GM03348 (cell line): ENCODE data around the gene CYB5A.
A peak's percentile ranks its signal among the peaks of the same experiment; 100 is the strongest.

ENCODE experiments used
- DNase-seq: peaks from one replicate; pipeline ENCODE4 v3.0.0; 2012; ENCODE audit warnings: low spot score

The CYB5A gene

DNA sequence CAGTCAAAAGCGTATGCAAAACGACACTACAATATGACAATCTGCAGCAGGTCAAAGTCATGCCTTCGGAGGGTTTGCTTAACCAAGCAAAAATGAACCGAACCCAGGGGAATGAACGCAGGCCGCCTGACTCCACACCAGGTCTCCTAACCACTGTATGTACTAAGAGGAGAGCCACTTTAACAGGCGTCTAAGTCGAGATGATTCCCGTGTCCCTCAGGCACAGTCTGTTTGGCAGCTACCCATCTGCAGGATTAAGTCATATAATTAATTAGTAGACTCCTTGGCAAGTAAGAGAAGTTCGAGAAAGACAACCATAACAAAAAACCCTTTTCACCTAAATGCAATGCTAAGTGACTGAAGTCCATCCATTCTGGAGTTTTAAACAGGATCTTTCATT lies 15.2 kb downstream of the CYB5A start:
- DNase-seq, result no peak

DNA sequence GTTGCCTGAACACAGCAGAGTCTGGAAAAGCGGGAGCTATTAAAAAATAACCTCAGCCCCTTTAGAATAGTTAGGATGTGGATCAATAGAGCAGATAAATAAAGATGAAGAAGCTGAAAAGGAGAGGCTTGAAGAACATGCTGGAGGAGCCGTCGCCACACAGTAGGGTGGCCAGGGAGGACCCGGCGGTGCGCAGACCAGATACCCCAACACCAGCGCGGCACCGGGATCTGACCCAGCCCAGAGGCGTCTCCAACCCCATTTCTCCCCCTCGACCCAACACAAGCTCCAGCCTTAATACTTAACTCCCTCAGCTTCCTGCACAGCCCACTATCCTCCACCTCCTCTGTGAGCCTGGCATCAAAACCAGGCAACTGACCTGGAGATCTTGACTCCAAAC lies 16.0 kb downstream of the CYB5A start:
- DNase-seq, result no peak

DNA sequence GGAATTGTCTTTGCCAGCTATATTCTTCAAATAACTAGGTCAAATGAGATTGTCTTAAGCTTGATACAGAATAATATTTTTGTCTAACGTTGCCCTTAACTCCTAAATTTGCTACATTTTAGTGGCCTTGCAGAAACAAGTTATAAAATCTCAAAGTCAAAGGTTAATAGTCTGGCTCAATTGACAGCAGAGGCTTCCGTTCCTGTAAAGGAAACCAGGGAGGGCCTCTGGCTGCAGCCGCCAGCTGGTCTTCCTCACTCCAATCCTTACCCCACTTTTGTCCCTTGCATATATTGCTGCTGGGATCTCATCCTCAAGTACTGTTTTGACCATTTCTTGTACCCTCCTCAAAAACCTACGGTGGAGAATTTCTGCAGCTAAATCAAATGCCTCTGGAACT lies 17.1 kb downstream of the CYB5A start:
- no peak for DNase-seq

GRCh38 chr18:74273394-74273793 lies 18.4 kb downstream of the CYB5A start:
- no peak for DNase-seq

- no peak for DNase-seq
These were observed 20.1 kb downstream of the CYB5A start for GRCh38 chr18:74271635-74272034.

- DNase-seq, result no peak
These were observed 22.7 kb downstream of the CYB5A start for GRCh38 chr18:74268933-74269620.

- DNase-seq, result no peak
These were observed 23.6 kb downstream of the CYB5A start for GRCh38 chr18:74268175-74268574.

DNA sequence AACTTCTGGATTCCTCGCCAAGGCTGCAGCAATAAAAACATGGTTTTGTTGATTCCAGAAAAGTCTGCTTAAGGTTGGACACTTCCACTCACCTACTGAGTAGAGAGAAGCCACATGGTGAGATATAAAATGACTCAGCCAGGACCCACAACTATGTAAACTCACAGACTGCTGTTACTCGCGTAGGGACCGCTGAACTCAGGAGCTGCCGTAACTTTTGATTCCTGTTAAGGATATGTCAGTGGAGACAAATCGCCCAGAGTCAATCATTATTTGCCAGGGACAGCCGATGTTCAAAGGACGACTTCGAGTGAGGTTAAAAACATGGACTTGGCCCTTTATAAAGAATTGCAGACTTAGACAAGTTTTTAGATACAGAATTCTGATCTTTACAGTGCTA lies 25.6 kb downstream of the CYB5A start:
- DNase-seq, result no peak

DNA sequence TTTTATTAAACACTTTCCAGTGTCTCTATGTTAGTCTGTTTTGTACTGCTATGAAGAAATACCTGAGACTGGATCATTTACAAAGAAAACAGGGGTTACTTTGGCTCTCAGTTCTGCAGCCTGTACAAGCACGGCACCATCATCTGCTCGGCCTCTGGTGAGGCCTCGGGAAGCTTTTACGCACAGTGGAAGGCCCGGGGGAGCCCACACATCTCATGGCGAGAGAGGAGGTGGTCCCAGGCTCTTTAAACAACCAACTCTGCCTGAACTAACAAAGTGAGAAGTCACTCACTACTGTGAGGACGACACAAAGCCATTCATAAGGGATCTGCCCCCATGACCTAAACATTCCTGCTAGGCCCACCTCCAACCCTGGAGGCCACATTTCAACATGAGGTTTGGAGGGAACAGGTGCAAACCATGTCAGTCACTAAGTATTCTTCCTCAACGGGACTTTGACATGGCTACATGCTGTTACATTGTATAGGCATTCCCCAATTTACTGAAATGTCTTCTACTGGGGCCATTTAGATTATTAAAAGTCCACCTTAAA lies 26.1 kb downstream of the CYB5A start:
- no peak for DNase-seq

GRCh38 chr18:74264303-74265020 lies 27.3 kb downstream of the CYB5A start:
- no peak for DNase-seq

- no peak for DNase-seq
These were observed 30.6 kb downstream of the CYB5A start for GRCh38 chr18:74261053-74261713.

GRCh38 chr18:74259347-74259746 lies 32.4 kb downstream of the CYB5A start:
- no peak for DNase-seq

GRCh38 chr18:74257083-74257482 lies 34.7 kb downstream of the CYB5A start:
- DNase-seq, result no peak

DNA sequence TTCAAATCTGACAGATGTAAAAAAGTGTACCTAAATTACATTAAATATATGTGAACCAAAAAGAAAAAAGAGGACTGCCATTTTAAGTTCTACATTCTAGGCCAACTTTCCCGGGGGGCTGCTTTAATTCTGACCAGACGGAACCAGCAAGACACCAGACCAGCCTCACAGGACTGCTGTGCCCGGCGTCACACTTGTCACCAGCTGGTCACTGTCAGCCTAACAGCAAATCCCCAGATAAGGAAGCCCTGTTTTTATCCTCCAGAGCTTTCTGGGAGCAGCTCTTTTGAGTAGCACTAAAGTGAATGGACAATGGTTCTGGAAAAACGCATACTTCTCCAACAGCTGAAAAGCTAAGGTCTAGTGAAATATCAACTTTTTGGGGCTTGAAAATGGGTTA lies 35.6 kb downstream of the CYB5A start:
- DNase-seq, result no peak

DNA sequence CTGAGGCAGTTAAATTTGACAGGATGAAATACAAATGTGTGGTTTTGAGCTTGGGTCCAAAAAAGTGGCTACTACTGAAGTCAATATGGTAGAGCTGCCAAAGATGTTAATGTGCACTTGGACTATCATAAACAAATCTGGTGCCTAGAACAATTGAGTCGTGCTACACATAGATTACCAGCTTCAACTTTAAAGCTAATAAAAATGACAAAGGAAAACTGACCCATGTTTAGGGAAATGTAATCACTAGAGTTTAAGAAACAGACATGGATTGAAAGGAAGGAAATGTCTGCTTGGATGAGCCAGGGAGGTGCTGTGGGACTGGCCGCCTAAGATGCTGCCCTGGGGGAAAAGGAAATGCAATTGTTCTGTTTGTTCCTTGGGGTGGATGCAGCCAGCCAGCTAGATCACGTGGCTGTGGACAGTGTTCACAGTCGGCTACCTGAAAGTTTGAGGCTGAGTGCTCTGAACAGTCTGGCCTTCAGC lies 36.6 kb downstream of the CYB5A start:
- no peak for DNase-seq

- no peak for DNase-seq
These were observed 39.7 kb downstream of the CYB5A start for GRCh38 chr18:74252039-74252395.

DNA sequence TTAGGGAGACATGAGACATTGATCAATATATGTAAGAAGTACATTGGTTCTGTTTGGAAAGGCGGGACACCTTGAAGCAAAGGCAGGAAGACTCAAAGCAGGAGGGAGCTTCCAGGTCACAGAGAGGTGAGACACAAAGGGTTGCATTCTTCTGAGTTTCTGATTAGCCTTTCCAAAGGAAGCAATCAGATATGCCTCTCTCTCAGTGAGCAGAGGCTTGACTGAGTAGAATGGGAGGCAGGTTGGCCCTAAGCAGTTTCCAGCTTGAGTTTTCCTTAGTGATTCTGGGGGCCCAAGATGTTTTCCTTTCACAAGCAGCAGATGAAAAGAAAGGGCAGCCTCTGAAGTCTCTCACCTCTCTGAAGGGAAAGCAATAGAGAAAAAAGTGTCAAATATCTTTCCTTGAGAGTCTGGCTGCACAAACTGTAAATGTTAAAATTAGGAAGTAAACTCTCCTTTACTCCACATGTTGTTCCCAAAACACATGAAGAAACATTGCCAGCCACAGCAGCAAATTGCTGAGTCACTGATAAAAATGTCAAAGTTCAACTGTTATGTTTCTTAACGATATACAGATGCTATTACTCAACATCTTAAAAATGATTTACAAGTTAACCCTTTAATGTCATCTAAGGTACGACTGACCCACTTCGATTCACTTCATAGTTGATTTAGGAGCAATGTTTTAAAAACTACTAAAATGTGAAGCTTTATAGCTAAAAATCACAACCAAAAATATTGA lies 40.3 kb downstream of the CYB5A start:
- peak; percentile 56 for DNase-seq

DNA sequence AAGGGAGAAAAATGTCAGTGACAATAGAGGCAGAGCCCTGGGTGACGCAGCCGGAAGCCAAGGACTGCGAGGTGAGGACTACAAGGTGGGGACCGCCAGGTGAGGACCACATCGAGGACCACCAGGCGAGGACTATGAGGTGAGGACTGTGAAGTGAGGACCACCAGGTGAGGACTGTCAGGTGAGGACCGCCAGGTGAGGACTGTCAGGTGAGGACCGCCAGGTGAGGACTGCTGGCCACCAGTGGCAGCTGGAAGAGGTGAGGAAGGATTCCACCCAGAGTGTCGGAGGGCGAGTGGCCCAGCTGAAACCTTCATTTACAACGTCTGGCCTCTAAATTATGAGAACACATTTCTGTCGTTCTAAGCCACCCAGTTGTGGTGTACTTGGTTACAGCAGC lies 41.6 kb downstream of the CYB5A start:
- no peak for DNase-seq

DNA sequence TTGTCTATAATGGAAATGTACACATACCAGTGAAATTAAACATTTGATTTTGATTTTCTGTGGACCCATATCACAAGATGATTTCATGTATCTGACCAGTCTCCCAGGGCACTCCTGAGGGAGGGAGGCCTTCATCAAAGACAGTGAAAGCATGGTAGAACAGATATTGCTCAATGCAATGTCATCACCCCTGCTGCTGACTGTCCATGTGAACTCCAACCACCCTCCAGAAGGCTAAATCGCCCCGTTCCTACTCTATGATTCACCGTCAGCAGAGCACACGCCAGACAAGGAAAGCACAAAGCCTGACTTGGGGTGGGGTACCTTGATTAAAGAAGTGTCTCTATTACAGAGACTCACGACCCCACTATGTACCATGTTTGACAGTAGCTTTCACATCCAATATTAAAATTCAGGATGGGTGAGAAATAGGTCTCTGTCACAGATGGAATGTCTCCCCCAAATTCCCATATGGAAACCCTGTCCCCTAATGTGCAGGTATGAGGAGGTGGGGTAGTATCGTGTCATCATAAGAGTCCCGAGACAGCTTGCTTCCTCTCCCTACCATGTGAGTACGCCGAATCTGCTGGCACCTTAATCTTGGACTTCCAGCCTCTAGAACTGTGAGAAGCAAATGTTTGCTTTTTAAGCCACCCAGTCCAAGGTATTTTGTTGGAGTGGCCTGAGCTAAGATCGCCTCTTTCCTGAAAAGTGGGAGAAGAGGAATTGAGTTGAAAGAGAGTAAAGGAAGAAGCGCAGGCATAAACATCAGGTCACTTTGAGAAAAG lies 42.4 kb downstream of the CYB5A start:
- peak; percentile 75 for DNase-seq

GRCh38 chr18:74248595-74248994 lies 43.2 kb downstream of the CYB5A start:
- DNase-seq, result no peak

DNA sequence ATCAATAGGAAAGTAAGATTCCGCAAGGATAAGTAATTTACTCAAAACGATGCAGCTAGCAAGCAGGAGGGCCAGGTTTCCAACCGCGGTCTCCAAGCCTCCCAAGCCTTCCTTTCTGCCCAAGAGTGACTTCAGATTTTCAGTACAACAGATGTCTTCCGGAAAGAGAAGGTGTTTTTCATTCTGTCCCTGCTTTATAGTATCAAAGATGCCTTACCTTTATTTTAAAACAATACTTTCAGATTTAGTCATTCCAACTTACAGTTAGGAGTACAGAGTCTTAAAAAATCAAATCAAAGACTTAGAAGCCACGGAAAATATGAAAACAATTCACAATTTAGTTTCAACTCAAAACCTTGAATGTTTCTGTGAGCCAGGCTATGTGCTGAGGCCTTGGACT lies 43.6 kb downstream of the CYB5A start:
- no peak for DNase-seq
